MM.1S (cell line): ENCODE measurements around the gene HS1BP3.

Experiments used
- EZH2 ChIP-seq: fragments of 300-600 bp; sonication (generic); optimal IDR thresholded peaks from 2 replicates; pipeline ENCODE3; 2017; ENCODE audit warnings: low read depth, mild to moderate bottlenecking, antibody characterized with exemption, low read length, mixed read lengths
- EZH2phosphoT487 ChIP-seq: fragments of 300-600 bp; sonication (generic); IDR thresholded peaks from 2 replicates; pipeline ENCODE4 v1.6.1; 2018; ENCODE audit warnings: antibody characterized with exemption, low read length
- TF ChIP-seq, protein P1 (sequence below): fragments of 300-600 bp; sonication (generic); IDR thresholded peaks from 2 replicates; pipeline ENCODE4 v1.5.1; 2016; ENCODE audit warnings: antibody characterized with exemption, low read length, mixed read lengths

DNA sequence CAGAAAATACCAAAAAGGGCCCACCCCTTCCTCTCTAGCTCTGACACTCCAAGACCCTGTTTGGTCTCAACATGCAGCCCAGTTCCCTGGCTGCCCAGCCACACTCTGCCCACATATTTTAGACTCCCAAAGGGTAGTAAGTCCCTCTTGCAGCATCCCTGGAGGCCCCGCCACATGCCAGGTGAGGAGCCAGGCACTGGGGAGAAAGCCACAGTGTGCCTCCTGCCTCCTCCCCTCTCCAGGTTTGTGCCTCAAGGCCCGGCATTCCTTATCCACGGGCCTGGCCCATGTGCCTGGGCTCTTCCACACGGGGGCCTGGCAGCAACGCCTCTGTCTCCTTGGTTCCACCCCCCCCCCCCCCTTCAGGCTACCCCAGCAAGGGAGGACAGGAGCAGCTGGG is 75.5 kb downstream of the HS1BP3 start:
- TF ChIP-seq, protein P1, sequence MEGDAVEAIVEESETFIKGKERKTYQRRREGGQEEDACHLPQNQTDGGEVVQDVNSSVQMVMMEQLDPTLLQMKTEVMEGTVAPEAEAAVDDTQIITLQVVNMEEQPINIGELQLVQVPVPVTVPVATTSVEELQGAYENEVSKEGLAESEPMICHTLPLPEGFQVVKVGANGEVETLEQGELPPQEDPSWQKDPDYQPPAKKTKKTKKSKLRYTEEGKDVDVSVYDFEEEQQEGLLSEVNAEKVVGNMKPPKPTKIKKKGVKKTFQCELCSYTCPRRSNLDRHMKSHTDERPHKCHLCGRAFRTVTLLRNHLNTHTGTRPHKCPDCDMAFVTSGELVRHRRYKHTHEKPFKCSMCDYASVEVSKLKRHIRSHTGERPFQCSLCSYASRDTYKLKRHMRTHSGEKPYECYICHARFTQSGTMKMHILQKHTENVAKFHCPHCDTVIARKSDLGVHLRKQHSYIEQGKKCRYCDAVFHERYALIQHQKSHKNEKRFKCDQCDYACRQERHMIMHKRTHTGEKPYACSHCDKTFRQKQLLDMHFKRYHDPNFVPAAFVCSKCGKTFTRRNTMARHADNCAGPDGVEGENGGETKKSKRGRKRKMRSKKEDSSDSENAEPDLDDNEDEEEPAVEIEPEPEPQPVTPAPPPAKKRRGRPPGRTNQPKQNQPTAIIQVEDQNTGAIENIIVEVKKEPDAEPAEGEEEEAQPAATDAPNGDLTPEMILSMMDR: no peak
- no peak for TF ChIP-seq EZH2
- TF ChIP-seq EZH2phosphoT487: no peak
